Epithelial cell of proximal tubule (primary cell): ENCODE data around the gene MTHFD1L. TPM values are rescaled to one million over a fixed set of nuclear protein-coding genes. Genes with fewer than 3 reads are reported as not detected.

Source experiments
- DNase-seq: peaks from one replicate; pipeline ENCODE4 v3.0.0-alpha.2; 2011; ENCODE audit warnings: low read depth
- H3K4me3 ChIP-seq: 2 replicates; pipeline ENCODE4 v1.5.1; 2011; ENCODE audit warnings: low read depth, mild to moderate bottlenecking, low read length
- CTCF ChIP-seq: conservative IDR thresholded peaks from 2 replicates; pipeline ENCODE4 v1.5.1; 2012; ENCODE audit warnings: low read depth, mild to moderate bottlenecking, low read length
- total RNA-seq: library from RNA; depleted of rRNA; stranded (reverse); fragments of >200 nt; gene quantifications from 2 replicates; pipeline ENCODE4 v1.2.3, GENCODE V29; 2015

The MTHFD1L gene
- total RNA-seq, 1 donor from 2014 or later = 39.5 TPM

DNA sequence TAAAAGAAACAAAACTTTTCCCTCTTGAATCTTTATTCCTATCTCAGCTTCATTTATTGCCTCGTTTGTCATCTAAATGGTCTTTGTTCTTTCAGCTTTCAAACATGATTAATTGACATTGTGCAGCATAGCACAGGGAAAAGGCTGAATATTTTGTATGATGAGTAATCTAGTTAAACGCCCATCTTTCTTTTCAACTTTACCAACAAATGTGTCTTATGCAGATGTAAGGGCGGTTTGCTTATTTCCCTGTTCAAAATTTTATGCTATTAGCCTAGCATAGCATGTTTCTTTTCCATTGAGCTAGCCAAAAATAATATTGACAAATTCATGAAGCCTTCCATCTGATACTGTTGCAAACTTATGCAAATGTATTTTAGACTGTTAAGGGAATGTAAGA is 197.8 kb downstream of the MTHFD1L start:
- no peak for DNase-seq
- no peak overlapping the region for H3K4me3 ChIP-seq
- TF ChIP-seq CTCF = no peak

DNA sequence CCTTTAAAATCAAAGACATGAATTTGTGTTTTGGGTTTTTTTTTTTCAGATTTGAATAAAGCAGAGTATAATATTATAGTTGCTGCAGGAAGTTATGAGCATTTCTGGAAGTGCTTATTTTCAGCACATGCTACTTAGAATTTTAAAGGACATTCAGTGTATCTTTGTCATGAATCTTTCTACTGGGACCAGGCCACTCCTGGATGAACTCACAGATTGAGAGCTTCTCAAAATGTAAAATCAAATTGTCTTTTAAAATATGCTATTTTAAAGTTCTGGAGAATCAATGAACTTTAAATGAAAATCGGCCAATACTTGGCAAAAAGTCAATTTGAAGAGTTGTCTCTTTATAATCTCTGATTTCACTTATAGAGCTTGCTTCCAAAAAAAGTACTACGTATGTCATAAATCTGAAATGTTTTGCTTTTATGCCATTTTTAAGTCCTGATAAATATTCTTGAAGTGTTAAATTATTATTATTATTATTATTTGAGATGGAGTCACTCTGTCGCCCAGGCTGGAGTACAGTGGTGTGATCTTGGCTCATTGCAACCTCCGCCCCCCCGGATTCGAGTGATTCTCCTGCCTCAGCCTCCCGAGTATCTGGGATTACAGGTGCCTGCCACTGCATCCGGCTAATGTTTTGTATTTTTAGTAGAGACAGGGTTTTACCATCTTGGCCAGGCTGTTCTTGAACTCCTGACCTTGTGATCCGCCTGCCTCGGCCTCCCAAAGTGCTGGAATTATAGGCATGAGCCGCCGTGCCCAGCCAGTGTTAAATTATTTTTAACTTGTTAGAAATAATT is 198.5 kb downstream of the MTHFD1L start:
- no peak overlapping the region for H3K4me3 ChIP-seq
- DNase-seq = no peak
- no peak for TF ChIP-seq CTCF

DNA sequence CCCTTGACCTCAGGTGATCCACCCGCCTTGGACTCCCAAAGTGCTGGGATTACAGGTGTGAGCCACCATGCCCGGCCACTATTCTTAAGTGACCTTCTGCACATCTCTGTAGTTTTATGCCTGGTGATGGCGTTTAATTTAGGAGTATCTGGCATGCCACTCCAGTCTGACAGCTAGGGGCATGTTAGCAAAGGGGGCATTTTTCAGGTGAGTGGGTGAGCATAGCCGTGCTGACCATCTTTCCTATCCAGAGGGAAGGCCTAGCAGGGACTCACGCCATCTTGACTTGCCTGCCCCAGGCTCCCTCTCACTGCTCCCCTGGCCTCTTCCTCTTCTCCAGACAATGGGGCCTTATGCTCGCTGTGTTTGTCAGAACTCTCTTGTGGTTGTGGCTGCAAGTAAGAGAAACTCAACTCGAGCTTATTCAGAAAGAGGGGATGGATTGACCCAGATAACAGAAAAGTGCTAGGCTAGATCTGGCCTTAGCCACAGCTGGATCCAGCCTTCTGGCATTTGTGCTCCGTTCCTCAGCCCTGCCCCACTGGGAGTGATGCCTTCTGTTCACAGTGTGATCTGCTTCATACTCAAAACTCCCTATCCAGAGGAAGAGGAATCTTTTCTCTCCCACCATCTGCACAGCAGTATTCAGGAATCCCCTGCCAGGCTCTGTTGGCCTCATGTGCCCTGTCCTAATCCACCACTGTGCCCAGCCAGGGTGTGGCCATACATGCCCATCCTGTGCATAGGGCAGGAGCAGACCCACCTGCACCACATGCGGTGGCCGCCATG is 199.7 kb downstream of the MTHFD1L start:
- no peak for TF ChIP-seq CTCF
- no peak for DNase-seq
- H3K4me3 ChIP-seq = no peak overlapping the region

- peak; percentile 100 for DNase-seq
- TF ChIP-seq CTCF = no peak
- H3K4me3 ChIP-seq = no peak overlapping the region
Measured at GRCh38 chr6:151067684-151068596, 202.4 kb downstream of the MTHFD1L start.

GRCh38 chr6:151068761-151069312 is 203.3 kb downstream of the MTHFD1L start:
- DNase-seq = no peak

More at GRCh38 chr6:151068761-151069312, 203.3 kb downstream of the MTHFD1L start:
- TF ChIP-seq CTCF = no peak
- no peak overlapping the region for H3K4me3 ChIP-seq
